Islet of Langerhans (tissue), 1 donor: ENCODE data around the gene CLEC12A.
A peak's percentile ranks its signal among the peaks of the same experiment; 100 is the strongest.
"Not testable (repeated sequence)": the region's sequence is repeated elsewhere in the genome, so short reads cannot be mapped to it uniquely, and the experiment has no call there.

Source experiments
- FAIRE-seq: peaks from one replicate; lab custom pipeline; 2011; peaks lifted over from hg19 to GRCh38; lab: Jason Lieb, UNC

The CLEC12A gene

DNA sequence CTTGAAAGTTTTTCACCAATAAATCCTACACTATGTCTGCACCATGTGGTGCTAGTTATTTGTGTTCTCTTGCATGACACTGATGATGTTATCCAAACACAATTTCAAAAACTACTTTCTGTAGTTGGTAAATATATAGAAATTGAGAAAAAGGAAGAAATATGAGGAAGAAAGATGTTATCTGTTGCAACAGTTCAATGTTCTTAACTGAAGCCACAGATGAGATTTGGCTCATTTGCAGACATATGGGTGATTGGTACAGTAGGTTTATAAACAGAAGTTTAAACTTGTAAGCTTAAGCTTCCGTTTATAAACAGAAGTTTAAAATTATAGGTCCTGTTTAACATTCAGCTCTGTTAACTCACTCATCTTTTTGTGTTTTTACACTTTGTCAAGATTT, at the start of gene CLEC12A:
Gene CLEC12A, plus strand, starts transcription at position 229 of the 400 bp plus-strand sequence. CDS start 188 bp downstream, outside the sequence.
- no peak for FAIRE-seq

GRCh38 chr12:9922429-9922828, 48.8 kb upstream of the CLEC12A start:
- no peak for FAIRE-seq

- peak; percentile 95 for FAIRE-seq
Observed at GRCh38 chr12:9925705-9926393, 45.4 kb upstream of the CLEC12A start.

- FAIRE-seq = no peak
Observed at GRCh38 chr12:9926876-9927275, 44.3 kb upstream of the CLEC12A start.

DNA sequence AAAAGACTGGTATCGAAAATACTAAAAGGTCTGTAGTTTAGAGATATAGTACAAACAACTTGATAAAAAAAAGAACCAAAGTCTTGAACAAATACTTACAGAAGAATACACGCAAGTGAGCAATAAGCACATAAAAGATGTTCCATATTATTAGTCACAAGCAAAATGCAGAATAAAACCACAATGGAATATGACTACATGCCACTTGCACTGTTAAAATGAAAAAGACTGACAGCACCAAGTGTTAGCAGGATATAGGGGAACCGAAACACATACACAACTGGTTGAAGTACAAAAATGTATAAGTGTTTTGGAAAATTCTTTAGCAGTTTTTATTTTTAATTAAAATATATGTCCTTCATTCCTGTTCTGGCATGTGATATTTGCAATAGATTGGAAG, 42.6 kb upstream of the CLEC12A start:
- no peak for FAIRE-seq

DNA sequence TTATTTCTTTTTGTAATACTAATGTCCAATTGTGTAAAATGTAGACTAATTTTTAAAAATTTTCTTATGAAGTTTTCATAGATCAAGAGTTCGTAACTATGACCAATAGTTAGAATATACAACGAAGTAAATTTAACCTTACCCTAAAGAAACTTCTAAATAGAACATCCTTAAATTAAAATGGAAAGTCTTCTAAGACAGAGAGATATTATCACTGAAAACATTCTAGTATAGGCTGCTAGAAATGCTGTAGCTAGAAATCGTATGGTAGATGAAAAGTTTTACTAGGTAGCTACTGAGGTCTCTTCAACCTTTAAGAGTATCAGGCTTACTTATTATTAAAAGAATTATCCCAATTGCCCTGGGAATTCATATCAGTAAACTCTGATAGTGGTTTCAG, 40.0 kb upstream of the CLEC12A start:
- no peak for FAIRE-seq

GRCh38 chr12:9932270-9932669, 38.9 kb upstream of the CLEC12A start, which contains the start of gene CLEC2A:
TSS of gene CLEC2A (minus strand) at chr12:9932370. CDS start at chr12:9932329, 41 bp downstream.
- no peak for FAIRE-seq

GRCh38 chr12:9933958-9934357, 37.3 kb upstream of the CLEC12A start:
- FAIRE-seq = no peak

DNA sequence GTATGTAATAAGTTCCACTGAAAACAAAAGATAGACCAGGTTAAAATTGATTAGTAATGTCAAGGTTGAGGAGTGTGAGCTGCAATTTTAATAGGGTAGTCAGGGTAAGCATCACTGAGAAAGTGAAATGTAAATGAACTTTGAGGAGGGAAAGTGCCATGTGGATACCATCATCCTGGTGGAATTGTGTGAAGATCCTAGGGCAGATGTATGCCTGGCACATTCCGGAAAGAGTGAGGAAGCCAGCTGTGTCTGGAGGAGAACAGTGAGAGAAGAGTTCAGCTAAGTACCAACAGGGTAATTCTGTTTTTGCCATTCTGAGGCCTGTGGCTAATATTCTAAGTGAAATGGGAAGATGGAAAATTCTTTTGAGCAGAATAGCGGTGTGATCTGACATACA, 36.2 kb upstream of the CLEC12A start:
- FAIRE-seq = no peak

- no peak for FAIRE-seq
Observed at GRCh38 chr12:9936591-9936990, 34.6 kb upstream of the CLEC12A start.

GRCh38 chr12:9940375-9940774, 30.8 kb upstream of the CLEC12A start:
- FAIRE-seq = no peak

GRCh38 chr12:9941838-9942237, 29.4 kb upstream of the CLEC12A start:
- FAIRE-seq = no peak

DNA sequence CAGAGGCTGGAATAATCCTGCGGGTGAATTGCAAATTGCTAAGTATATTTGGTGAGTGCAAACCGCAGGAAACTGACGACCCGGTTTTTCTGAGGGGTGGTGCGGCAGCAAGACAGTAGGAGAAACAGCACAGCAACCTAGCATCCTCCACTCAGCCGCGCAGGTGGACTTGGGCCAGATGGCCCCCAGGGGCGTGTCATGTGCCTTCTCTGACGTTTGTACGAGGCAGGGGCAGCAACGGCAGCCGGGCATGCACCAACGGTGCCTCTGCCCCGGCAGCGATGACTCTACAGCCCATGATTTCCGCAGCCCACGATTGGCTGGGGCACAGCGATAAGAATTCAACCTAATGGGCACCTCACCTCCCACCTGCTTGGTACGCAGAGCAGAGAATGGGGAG, 28.0 kb upstream of the CLEC12A start:
- FAIRE-seq = no peak

GRCh38 chr12:9944391-9944790, 26.8 kb upstream of the CLEC12A start:
- no peak for FAIRE-seq

DNA sequence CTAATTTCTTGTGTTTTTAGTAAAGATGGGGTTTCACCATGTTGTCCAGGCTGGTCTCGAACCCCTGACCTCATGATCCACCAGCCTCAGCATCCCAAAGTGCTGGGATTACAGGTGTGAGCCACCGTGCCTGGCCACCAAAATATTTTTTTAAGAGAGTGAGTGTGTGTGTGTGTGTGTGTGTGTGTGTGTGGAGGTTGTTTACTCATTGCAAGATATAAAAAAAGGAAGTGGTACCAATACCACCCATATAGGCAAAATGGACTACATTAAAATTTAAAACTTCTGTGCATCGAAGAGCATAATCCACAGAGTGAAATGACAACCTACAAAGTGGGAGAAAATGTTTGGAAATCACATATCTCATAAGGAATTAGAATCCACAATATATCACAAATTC, 23.5 kb upstream of the CLEC12A start:
- no peak for FAIRE-seq

DNA sequence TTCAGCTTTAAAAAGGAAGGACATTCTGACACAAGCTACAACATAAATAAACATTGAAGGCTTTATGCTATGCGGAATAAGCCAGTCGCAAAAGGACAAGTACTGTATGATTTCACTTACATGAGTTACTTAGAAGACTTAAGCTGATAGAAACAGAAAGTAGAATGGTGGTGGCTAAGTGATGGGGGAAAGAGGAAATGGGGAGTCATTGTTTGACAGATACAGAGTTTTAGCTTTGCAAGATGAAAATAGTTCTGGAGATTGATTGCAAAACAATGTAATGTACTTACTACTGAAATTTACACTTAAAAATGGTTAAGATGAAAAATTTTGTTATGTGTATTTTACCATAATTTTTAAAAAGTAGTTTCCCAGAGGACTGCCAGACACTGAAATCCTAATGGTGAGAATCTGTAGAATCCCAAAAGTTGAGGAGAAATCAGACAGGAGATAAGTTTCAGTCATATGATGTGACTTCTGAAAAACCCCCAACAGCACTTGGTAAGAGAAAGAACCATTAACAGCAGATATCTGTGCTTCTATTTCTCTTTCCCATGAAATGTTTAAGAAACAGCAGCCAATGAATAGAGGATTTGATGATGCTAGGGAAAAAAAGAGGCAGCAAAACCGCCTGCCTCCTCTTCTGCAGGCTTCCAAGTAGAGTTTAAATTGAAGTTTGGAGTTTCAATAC, 22.5 kb upstream of the CLEC12A start:
- no peak for FAIRE-seq

DNA sequence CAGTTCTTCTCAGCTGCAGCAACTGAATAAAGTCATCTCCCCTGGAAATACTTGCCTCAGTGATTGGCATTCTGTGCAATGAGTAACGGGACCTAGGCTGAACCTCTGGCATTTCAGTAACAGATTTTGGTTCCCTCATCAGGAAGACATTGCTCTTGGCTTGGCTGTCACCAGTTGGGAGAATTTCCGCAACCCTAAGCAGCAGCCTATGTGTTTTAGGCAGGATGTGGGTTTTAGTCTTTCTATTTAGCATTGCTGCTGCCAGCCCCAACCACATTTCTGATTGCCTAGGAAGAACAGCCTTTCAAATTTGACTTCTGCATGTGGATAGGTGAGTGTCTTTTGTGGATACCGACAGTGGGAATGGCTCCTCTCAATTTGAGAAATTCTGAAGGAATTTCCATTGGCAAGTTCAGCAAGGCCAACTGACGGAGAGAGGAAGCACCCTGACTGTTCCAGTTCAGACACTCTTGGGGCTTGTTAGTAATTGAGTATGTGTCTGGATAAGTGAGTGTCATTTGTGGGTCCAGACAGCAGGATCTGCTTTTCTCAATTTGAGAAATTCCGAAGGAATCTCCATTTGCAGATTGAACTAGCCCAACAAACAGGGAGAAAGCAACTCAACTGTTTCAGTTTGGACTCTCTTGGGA, 20.1 kb upstream of the CLEC12A start:
- FAIRE-seq = no peak

DNA sequence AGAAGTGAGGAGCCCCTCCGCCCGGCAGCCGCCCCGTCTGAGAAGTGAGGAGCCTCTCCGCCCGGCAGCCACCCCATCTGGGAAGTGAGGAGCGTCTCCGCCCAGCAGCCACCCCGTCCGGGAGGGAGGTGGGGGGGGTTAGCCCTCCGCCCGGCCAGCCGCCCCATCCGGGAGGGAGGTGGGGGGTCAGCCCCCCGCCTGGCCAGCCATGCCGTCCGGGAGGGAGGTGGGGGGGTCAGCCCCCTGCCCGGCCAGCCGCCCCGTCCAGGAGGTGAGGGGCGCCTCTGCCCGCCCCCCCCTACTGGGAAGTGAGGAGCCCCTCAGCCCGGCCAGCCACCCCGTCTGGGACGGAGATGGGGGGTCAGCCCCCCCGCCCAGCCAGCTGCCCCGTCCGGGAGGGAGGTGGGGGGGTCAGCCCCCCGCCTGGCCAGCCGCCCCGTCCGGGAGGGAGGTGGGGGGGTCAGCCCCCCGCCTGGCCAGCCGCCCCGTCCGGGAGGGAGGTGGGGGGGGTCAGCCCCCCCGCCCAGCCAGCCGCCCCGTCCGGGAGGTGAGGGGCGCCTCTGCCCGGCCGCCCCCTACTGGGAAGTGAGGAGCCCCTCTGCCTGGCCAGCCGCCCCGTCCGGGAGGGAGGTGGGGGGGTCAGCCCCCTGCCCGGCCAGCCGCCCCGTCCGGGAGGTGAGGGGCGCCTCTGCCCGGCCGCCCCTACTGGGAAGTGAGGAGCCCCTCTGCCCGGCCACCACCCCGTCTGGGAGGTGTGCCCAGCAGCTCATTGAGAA, 18.1 kb upstream of the CLEC12A start:
- not testable (repeated sequence) for FAIRE-seq

DNA sequence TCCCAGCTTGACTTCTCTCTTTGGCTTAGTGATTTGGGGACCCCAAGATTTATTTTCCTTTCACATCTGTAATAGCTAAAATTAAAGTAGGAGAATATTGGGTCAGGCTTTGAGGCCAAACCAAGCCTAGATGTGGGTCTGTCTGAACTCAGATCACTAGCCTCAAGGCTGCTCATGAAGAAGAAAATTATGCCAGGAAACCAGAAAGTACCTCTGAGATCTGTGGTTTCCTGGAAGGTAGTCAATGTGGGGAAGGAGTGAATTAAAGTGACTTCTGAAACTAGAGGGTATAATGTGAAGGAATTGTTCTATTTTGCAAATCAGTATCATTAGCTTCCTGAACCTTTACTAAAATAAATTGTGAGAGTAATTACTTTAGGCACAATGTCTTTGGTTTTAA, 13.4 kb upstream of the CLEC12A start:
- no peak for FAIRE-seq

GRCh38 chr12:9960590-9960989, 10.6 kb upstream of the CLEC12A start:
- FAIRE-seq = no peak

GRCh38 chr12:9961106-9961505, 10.1 kb upstream of the CLEC12A start:
- no peak for FAIRE-seq

DNA sequence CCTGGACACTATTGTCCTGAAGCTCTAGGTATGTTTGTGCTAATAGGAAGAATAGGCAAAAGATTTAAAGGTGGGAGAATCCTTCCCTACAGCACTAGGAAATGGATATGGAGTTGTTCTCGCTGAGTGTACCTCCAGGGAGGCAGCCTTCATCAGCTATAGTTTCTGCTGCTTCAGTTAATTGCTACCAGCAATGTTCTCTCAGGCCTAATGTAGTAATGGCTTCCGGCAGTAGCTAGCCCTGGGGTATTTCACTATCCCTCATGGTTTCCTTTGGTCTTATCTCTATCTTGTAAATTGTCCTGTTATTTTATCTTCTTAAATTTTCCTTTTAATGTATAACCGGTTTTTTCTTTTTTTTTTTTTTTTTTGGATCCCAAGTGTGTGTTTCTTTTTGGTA, 9.3 kb upstream of the CLEC12A start:
- FAIRE-seq = no peak

DNA sequence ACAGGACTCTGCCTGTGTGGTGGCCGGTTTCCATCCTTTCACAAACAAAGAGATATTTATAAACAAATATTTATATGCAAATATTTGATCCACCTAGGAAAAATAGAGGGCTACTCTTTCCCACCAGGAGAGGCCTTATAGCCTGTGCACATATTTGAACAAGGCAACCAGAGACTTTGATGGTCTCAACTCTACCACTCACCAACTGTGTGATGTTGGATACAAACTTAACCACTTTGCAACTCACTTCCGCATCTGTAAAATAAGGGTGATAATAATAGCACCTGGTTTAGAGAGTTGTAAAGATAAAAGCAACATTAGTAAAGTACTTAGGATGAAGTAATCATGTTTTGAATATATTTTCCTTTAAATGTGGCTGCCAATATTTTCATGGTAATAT, 1.5 kb upstream of the CLEC12A start:
- no peak for FAIRE-seq
